Measurements from ENCODE around the gene PTPRK.
"Not testable (repeated sequence)": the region's sequence is repeated elsewhere in the genome, so short reads cannot be mapped to it uniquely, and the experiment has no call there.

Gene PTPRK

GRCh38 chr6:128487055-128487454 lies 33.3 kb downstream of the PTPRK start:
- DNase-seq = no peak

GRCh38 chr6:128486580-128486979 lies 33.8 kb downstream of the PTPRK start:
- DNase-seq = not testable (repeated sequence)

GRCh38 chr6:128483472-128484135 lies 36.8 kb downstream of the PTPRK start:
- DNase-seq = no peak

GRCh38 chr6:128482642-128483041 lies 37.8 kb downstream of the PTPRK start:
- no peak for DNase-seq

- DNase-seq = no peak
Measured at GRCh38 chr6:128479991-128480390, 40.4 kb downstream of the PTPRK start.

GRCh38 chr6:128479048-128479666 lies 41.2 kb downstream of the PTPRK start:
- DNase-seq = no peak

GRCh38 chr6:128478230-128479047 lies 42.0 kb downstream of the PTPRK start:
- DNase-seq = no peak

GRCh38 chr6:128474933-128475332 lies 45.5 kb downstream of the PTPRK start:
- DNase-seq = no peak

- DNase-seq = no peak
Measured at GRCh38 chr6:128474481-128474880, 45.9 kb downstream of the PTPRK start.

- DNase-seq = no peak
Measured at GRCh38 chr6:128471907-128472306, 48.5 kb downstream of the PTPRK start.

- no peak for DNase-seq
Measured at GRCh38 chr6:128465368-128466343, 54.7 kb downstream of the PTPRK start.

GRCh38 chr6:128464790-128465189 lies 55.6 kb downstream of the PTPRK start:
- no peak for DNase-seq

- no peak for DNase-seq
Measured at GRCh38 chr6:128463942-128464341, 56.5 kb downstream of the PTPRK start.

- no peak for DNase-seq
Measured at GRCh38 chr6:128461501-128461900, 58.9 kb downstream of the PTPRK start.

- no peak for DNase-seq
Measured at GRCh38 chr6:128456510-128457230, 63.7 kb downstream of the PTPRK start.

GRCh38 chr6:128455959-128456358 lies 64.4 kb downstream of the PTPRK start:
- no peak for DNase-seq

GRCh38 chr6:128452713-128453112 lies 67.7 kb downstream of the PTPRK start:
- DNase-seq = no peak

- DNase-seq = no peak
Measured at GRCh38 chr6:128446497-128446896, 73.9 kb downstream of the PTPRK start.

GRCh38 chr6:128443553-128443952 lies 76.8 kb downstream of the PTPRK start:
- no peak for DNase-seq

GRCh38 chr6:128439627-128440026 lies 80.8 kb downstream of the PTPRK start:
- no peak for DNase-seq

- DNase-seq = peak; percentile 26
Measured at GRCh38 chr6:128438393-128438792, 82.0 kb downstream of the PTPRK start.

GRCh38 chr6:128437685-128438084 lies 82.7 kb downstream of the PTPRK start:
- peak; percentile 6 for DNase-seq

Measured in NCI-H2107 (cell line).